ENCODE results near the gene OR5K2.

GRCh38 chr3:98454929-98455328, 42.6 kb upstream of the OR5K2 start:
- TF ChIP-seq SMARCA5 (IDR thresholded peaks at IDR 0.05), result no peak
- TF ChIP-seq TCF12 (IDR thresholded peaks at IDR 0.05; ENCODE audit: low read depth, low read length), result no peak
- no peak for TF ChIP-seq EZH2 (IDR thresholded peaks at IDR 0.05; ENCODE audit: borderline replicate concordance, control insufficient read depth, low read depth, low read length)
- TF ChIP-seq KDM1A (IDR thresholded peaks at IDR 0.05; ENCODE audit: borderline replicate concordance), result no peak
- no peak for TF ChIP-seq POLR2A (IDR thresholded peaks at IDR 0.05; ENCODE audit: low read depth, low read length)

Measured in GM12878 (cell line).